ENCODE measurements around the gene ZNF398.

- no peak for TF ChIP-seq RAD21 (IDR thresholded peaks at IDR 0.05; ENCODE audit: low read depth)
- TF ChIP-seq REST (IDR thresholded peaks at IDR 0.05; ENCODE audit: low read depth): no peak
These were observed 34.2 kb downstream of the ZNF398 start for GRCh38 chr7:149181450-149181790.

Data from Ishikawa (cell line).